HL-60/S4 treated with retinoic acid at 250 ng/mL for 4 days and 3 days (cell line): Measurements from ENCODE around the gene ZBTB42.
"Not testable (repeated sequence)": the region's sequence is repeated elsewhere in the genome, so short reads cannot be mapped to it uniquely, and the experiment has no call there.

Source experiments
- in situ Hi-C: fragments of 300-500 bp; cut with MboI; formaldehyde crosslinking; loops from 2 replicates; pipeline ENCODE4 v1.7.0; 2022; ENCODE audit warnings: low sequenced_read_pairs

ZBTB42 gene

DNA sequence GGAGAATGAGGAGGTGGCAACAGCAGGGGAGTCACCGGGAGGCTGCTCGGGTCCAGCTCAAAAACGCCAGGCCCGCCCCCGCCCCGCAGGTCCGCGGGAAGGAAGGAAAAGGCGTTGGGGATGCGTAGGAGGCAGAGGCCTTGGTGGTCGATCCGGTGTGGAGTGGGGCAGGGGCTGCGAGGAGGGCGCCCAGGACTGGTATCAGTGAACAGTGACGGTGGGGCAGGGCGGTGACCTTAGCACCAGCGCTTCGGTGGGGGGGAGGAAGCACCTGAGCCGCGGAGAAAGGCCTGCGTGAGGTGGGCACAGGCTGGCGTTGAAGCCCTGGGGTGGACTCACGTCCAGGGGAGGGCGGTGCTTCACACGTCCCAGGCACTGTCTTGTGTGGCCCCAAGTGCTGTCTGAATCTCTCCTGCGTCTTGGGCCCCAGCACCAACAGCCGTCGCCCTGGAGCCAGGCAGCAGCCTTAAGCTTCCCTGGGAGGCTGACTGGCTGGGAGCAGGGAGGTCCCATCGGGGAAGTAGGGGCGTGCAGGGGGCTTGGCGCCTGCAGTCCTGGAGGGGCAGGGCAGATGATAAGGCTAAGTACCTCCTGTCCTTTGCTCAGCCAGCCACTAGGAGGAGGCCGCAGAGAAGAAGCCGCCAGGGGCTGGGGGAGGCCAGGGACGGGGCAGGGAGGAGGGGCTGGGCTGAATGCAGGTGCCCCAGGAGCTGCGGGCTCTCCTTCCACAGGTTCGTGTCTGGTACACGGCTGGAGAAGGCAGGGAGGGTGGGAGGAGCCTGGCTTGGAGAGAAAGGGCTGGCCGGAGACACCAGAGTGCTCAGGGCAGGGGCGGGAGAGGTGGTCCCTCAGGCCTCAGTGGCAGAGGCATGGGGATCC, 26.5 kb downstream of the ZBTB42 start:
- in situ Hi-C loops = no loop called here

GRCh38 chr14:104830781-104831180, 29.9 kb downstream of the ZBTB42 start:
- in situ Hi-C loops = no loop called here

DNA sequence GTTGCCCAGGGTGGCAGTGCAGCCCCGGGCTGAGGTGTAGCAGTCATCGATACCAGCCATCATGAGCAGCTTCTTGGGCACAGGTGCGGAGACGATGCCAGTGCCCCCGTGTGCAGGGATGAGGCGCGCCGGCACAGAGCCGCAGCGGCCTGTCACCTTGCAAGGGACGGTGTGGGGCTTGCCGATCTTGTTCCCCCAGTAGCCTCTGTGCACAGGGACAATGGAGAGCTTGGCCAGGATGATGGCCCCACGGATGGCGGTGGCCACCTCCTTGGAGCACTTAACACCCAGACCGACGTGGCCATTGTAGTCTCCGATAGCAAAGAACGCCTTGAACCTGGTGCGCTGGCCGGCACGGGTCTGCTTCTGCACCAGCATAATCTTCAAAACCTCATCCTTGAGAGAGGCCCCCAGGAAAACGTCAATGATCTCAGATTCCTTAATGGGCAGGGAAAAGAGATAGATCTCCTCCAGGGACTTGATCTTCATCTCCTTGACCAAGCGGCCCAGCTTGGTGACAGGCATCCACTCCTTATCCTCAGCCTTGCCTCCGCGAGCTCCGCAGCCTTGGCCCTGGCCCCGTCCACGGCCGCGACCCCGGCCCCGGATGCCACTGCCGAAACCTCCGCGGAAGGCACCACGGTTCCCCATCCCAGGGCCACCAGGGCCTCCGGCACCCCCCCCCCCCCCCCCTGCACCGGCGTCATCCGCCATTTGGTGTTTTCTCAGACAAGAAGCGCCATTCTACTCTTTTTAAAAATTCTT, 35.5 kb downstream of the ZBTB42 start:
- in situ Hi-C loops = not testable (repeated sequence)

- in situ Hi-C loops = no loop called here
Measured at GRCh38 chr14:104841730-104842129, 40.8 kb downstream of the ZBTB42 start.

DNA sequence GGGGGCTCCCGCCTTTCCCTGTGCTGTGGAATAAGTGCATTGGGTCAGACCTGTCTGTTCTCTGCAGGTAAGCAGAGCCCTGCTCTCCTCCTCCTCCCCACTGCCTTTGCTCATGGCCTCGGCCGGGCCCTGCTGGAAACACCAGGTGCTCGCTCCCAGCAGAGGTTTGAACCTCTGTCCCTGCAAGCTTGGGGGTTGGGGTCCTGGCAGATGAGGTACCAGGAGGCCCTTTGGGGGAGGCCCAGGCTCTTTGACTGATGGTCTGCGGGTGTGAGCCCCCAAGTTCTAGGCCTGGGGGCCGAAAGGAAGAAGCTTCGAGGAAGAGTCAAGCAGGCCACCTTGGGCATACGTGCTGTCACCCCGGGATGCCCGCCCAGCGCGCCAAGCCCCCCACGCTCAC, 42.1 kb downstream of the ZBTB42 start:
- in situ Hi-C loops = no loop called here

DNA sequence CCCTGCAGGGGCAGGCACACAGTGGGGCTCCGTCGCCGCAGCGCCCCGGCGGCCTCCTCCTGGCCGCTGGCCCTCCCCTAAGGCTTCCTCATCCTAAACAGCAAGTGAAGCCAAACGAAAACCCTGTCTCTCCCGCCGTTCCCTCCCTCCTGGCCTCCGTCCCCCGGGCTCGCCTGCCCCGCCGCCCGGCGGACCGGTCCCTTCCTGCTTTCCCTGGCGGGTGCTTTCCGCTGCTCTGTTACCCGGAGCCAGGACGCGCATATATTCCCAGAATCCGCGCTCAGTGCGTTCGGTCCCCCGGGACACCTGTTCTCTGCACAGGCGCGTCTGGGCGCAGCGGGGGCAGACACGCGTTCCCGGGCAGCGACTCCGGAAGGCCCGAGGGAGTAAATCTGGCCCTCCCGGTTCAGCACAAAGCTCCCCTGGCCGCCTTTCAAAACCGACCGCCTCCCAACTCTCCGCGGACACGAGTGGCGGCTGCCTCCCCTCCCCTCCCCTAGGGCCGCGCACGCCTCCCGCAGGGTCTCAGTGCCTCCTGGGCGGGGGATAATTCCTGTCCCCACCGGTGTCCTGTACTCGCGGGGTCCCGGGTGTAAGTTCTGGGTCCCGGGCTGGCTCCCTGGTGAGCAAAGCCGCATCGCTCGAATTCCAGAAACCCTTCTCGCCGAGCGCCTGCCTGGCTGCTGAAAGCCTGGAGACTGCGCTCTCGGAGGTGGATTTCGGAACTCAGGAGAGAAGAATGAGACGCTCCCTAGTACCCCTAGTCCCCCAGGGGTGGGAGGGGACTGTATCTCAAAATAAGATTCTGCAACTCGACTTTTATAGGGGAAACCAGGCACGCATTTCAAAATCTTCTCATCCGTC, 42.8 kb downstream of the ZBTB42 start:
- in situ Hi-C loops = no loop called here

GRCh38 chr14:104844306-104845032, 43.6 kb downstream of the ZBTB42 start:
- in situ Hi-C loops = no loop called here

GRCh38 chr14:104845033-104845666, 44.2 kb downstream of the ZBTB42 start:
- in situ Hi-C loops = no loop called here

- in situ Hi-C loops = no loop called here
Measured at GRCh38 chr14:104845834-104846441, 45.0 kb downstream of the ZBTB42 start.

GRCh38 chr14:104852280-104852663, 51.4 kb downstream of the ZBTB42 start:
- in situ Hi-C loops = no loop called here
